IMR-90 (cell line): ENCODE data around the gene SLIT1. TPM values are rescaled to one million over a fixed set of nuclear protein-coding genes. Genes with fewer than 3 reads are reported as not detected.

ENCODE experiments used
- ATAC-seq: fragments of 200-7000 bp; cut with Tn5 transposase; 2 replicates; pipeline ENCODE4 v1.9.1; 2020; ENCODE audit warnings: low read depth, mild to moderate bottlenecking, moderate library complexity
- BruUV-seq: library from RNA; stranded (reverse); fragments of 400-500 nt; replicated peaks from 2 replicates; lab custom pipeline; 2021; lab: Mats Ljungman, UMichigan
- CTCF ChIA-PET: fragments of 300-600 bp; formaldehyde crosslinking; extraction: SDS; loops from one replicate; lab custom pipeline; 2021; ENCODE audit warnings: antibody characterized with exemption; lab: Yijun Ruan, JAX
- POLR2A ChIA-PET: fragments of 300-600 bp; sonication (Branson Sonifier 250); formaldehyde crosslinking; loops from one replicate; lab custom pipeline; 2022; ENCODE audit warnings: antibody characterized with exemption; ENCODE audit not compliant: unreplicated experiment; lab: Charles Lee
- DNase-seq: peaks from one replicate; pipeline ENCODE4 v3.0.0; 2013
- H2AFZ ChIP-seq: replicated peaks from 2 replicates; pipeline ENCODE3; 2013; ENCODE audit warnings: low read length, mild to moderate bottlenecking; ENCODE audit not compliant: poor library complexity
- H2AK5ac ChIP-seq: 2 replicates; pipeline ENCODE4 v1.6.1; 2013; ENCODE audit warnings: low read depth, low read length, inconsistent platforms
- H2AK9ac ChIP-seq: replicated peaks from 2 replicates; pipeline ENCODE3; 2013; ENCODE audit warnings: mild to moderate bottlenecking, low read depth, low read length, moderate library complexity; ENCODE audit not compliant: poor library complexity
- H2BK120ac ChIP-seq: 2 replicates; pipeline ENCODE4 v1.6.1; 2013; ENCODE audit warnings: low read depth, low read length, inconsistent platforms
- H2BK15ac ChIP-seq: 3 replicates; pipeline ENCODE4 v1.6.1; 2013; ENCODE audit warnings: low read depth, low read length, inconsistent platforms
- H2BK20ac ChIP-seq: 2 replicates; pipeline ENCODE4 v1.6.1; 2013; ENCODE audit warnings: low read depth, mild to moderate bottlenecking, inconsistent platforms, low read length, moderate library complexity
- H2BK5ac ChIP-seq: 2 replicates; pipeline ENCODE4 v1.6.1; 2013; ENCODE audit warnings: mild to moderate bottlenecking, low read depth, low read length, inconsistent platforms; ENCODE audit not compliant: poor library complexity, severe bottlenecking
- H3K14ac ChIP-seq: replicated peaks from 2 replicates; pipeline ENCODE4 v1.6.1; 2013; ENCODE audit warnings: low read depth, low read length, inconsistent platforms
- H3K18ac ChIP-seq: 2 replicates; pipeline ENCODE4 v1.6.1; 2013; ENCODE audit warnings: low read depth, low read length, control low read depth
- H3K23ac ChIP-seq: 2 replicates; pipeline ENCODE4 v1.6.1; 2013; ENCODE audit warnings: low read depth, low read length, inconsistent platforms
- H3K27ac ChIP-seq: 2 replicates; pipeline ENCODE4 v1.5.1; 2013; ENCODE audit warnings: mild to moderate bottlenecking, control low read depth, low read length; ENCODE audit not compliant: insufficient read depth
- H3K27me3 ChIP-seq: 2 replicates; pipeline ENCODE4 v1.6.1; 2013; ENCODE audit warnings: low read length; ENCODE audit not compliant: control insufficient read depth, insufficient read depth
- H3K36me3 ChIP-seq: 2 replicates; pipeline ENCODE4 v1.6.1; 2013; ENCODE audit warnings: low read length, mixed read lengths; ENCODE audit not compliant: control insufficient read depth, insufficient read depth
- H3K4ac ChIP-seq: 2 replicates; pipeline ENCODE4 v1.6.1; 2013; ENCODE audit warnings: low read depth, low read length, inconsistent platforms
- H3K4me1 ChIP-seq: 2 replicates; pipeline ENCODE4 v1.6.1; 2013; ENCODE audit warnings: low read length, mixed read lengths; ENCODE audit not compliant: control insufficient read depth, insufficient read depth
- H3K4me2 ChIP-seq: 2 replicates; pipeline ENCODE4 v1.6.1; 2013; ENCODE audit warnings: low read depth, mild to moderate bottlenecking, control low read depth, low read length, moderate library complexity
- H3K4me3 ChIP-seq: 2 replicates; pipeline ENCODE4 v1.5.1; 2013; ENCODE audit warnings: low read depth, mild to moderate bottlenecking, control low read depth, low read length, moderate library complexity; ENCODE audit not compliant: insufficient read depth
- H3K56ac ChIP-seq: 2 replicates; pipeline ENCODE4 v1.6.1; 2013; ENCODE audit warnings: low read length, inconsistent platforms; ENCODE audit not compliant: insufficient read depth; ENCODE audit errors: extremely low read depth
- H3K79me1 ChIP-seq, 2 experiments: 2 replicates each; pipeline ENCODE4 v1.6.1; 2013; ENCODE audit warnings: low read length in 2 of 2, inconsistent platforms in 1 of 2, low read depth in 1 of 2
- H3K9ac ChIP-seq: 2 replicates; pipeline ENCODE4 v1.6.1; 2013; ENCODE audit warnings: low read depth, low read length, control low read depth
- H3K9me1 ChIP-seq: 2 replicates; pipeline ENCODE4 v1.6.1; 2013; ENCODE audit warnings: low read length, inconsistent platforms; ENCODE audit not compliant: insufficient read depth
- H3K9me3 ChIP-seq: 2 replicates; pipeline ENCODE4 v1.6.1; 2013; ENCODE audit warnings: low read length; ENCODE audit not compliant: control insufficient read depth, insufficient read depth
- H4K20me1 ChIP-seq: 2 replicates; pipeline ENCODE4 v1.6.1; 2013; ENCODE audit warnings: low read length, inconsistent platforms; ENCODE audit not compliant: insufficient read depth
- H4K5ac ChIP-seq: 2 replicates; pipeline ENCODE4 v1.6.1; 2013; ENCODE audit warnings: mild to moderate bottlenecking, low read depth, low read length, control low read depth
- H4K8ac ChIP-seq, 2 experiments: 2 replicates each; pipeline ENCODE4 v1.6.1; 2013; ENCODE audit warnings: low read depth in 2 of 2, low read length in 2 of 2, control low read depth in 1 of 2, inconsistent platforms in 1 of 2
- H4K91ac ChIP-seq: 2 replicates; pipeline ENCODE4 v1.6.1; 2013; ENCODE audit warnings: low read depth, low read length, inconsistent platforms; ENCODE audit not compliant: insufficient read depth
- CEBPB ChIP-seq: IDR thresholded peaks from 2 replicates; pipeline ENCODE4 v1.6.1; 2012; ENCODE audit warnings: low read depth, low read length, improper control_type of control experiment
- MAFK ChIP-seq: IDR thresholded peaks from 2 replicates; pipeline ENCODE4 v1.6.1; 2012; ENCODE audit warnings: low read depth, low read length, improper control_type of control experiment
- POLR2A ChIP-seq: IDR thresholded peaks from 2 replicates; pipeline ENCODE4 v1.6.1; 2012; ENCODE audit warnings: mild to moderate bottlenecking, low read depth, low read length
- RAD21 ChIP-seq: IDR thresholded peaks from 2 replicates; pipeline ENCODE4 v1.6.1; 2012; ENCODE audit warnings: low read length, improper control_type of control experiment
- RCOR1 ChIP-seq: IDR thresholded peaks from 2 replicates; pipeline ENCODE4 v1.6.1; 2012; ENCODE audit warnings: mild to moderate bottlenecking, low read length, improper control_type of control experiment; ENCODE audit not compliant: insufficient replicate concordance
- WGBS, 2 experiments: methylation state at CpG; one replicate each; pipeline versions ENCODE4 v1.1.5 to v1.1.7; 2013; ENCODE audit warnings: missing lambda C conversion rate in 2 of 2; ENCODE audit not compliant: insufficient read length in 1 of 2; ENCODE audit errors: extremely low coverage in 2 of 2; 5-methylcytosine and 5-hydroxymethylcytosine counted together
- dilution Hi-C: fragments of 300-500 bp; cut with HindIII; formaldehyde crosslinking; loops from one replicate; pipeline ENCODE4 v1.14.3; 2018; ENCODE audit warnings: low sequenced_read_pairs; ENCODE audit not compliant: unreplicated experiment
- in situ Hi-C: fragments of 300-500 bp; cut with MboI; formaldehyde crosslinking; loops from 3 replicates; pipeline ENCODE4 v1.14.3; 2019; ENCODE audit warnings: low sequenced_read_pairs, inconsistent platforms, mixed read lengths
- intact Hi-C: fragments of 100-400 bp; cut with micrococcal nuclease; formaldehyde crosslinking; loops from 2 replicates; pipeline ENCODE4 v1.10.0; 2022
- polyA plus RNA-seq, 3 experiments: library from polyadenylated mRNA; depleted of rRNA; stranded (reverse); fragments of >200 nt; gene quantifications; 2 replicates each; pipeline ENCODE4 v1.2.3, GENCODE V29; 2012; ENCODE audit warnings: low replicate concordance in 1 of 3
- total RNA-seq: library from RNA; depleted of rRNA; stranded (reverse); fragments of >200 nt; gene quantifications from 2 replicates; pipeline ENCODE4 v1.2.3, GENCODE V29; 2012

The SLIT1 gene
- total and polyA plus RNA-seq, 2 of the 4 experiments (the other 2 are of a cell fraction), result under 0.01 TPM

GRCh38 chr10:97078261-97078937 is 107.4 kb downstream of the SLIT1 start:
- no peak overlapping the region for H2BK120ac ChIP-seq
- H3K4me2 ChIP-seq, result no peak overlapping the region
- DNase-seq (no peak), ATAC-seq (no peak)
- no peak overlapping the region for H2AFZ ChIP-seq
- intact Hi-C loops, result no loop called here
- H3K9me1 ChIP-seq, result no peaks in the 10 kb centered on the region
- no peaks in the 10 kb centered on the region for H3K9me3 ChIP-seq
- no TSS peak for BruUV-seq
- dilution Hi-C loops, result no loop called here
- H3K4me1 ChIP-seq, result no peaks in the 10 kb centered on the region
- no peaks in the 10 kb centered on the region for H3K79me1 ChIP-seq
- H2BK20ac ChIP-seq, result no peak overlapping the region
- no peak overlapping the region for H3K4me3 ChIP-seq
- H4K20me1 ChIP-seq, result no peaks in the 10 kb centered on the region; the same call in 1 of the 2 replicates
- no peak overlapping the region for H4K8ac ChIP-seq
- in situ Hi-C loops, result loop anchor here (10.0 kb wide), 2 partner anchors 126 to 276 kb away; no protein-coding TSS in a partner anchor
- H3K56ac ChIP-seq, result no peak overlapping the region
- H2BK15ac ChIP-seq, result no peak overlapping the region
- no peak overlapping the region for H4K91ac ChIP-seq
- H3K4ac ChIP-seq, result no peak overlapping the region
- H3K27ac ChIP-seq, result no peak overlapping the region
- H3K23ac ChIP-seq, result no peak overlapping the region
- POLR2A ChIA-PET, result no interaction called here
- H3K9ac ChIP-seq, result no peak overlapping the region
- H3K36me3 ChIP-seq, result no peaks in the 10 kb centered on the region
- H3K18ac ChIP-seq, result no peak overlapping the region
- 53% methylated on average over 8 of the region's 14 CpGs; no CpG with 5 or more reads in 1 of the 2 experiments for WGBS, 2 experiments
- H3K27me3 ChIP-seq, result peaks cover 59% of the 10 kb centered on the region
- H3K14ac ChIP-seq, result no peak overlapping the region
- H2AK9ac ChIP-seq, result no peak overlapping the region
- CTCF ChIA-PET, result no interaction called here
- H4K5ac ChIP-seq, result no peak overlapping the region
- TF ChIP-seq RAD21 (no peak), MAFK (no peak), POLR2A (no peak), CEBPB (no peak), RCOR1 (no peak)
- H2BK5ac ChIP-seq, result no peak overlapping the region
- H2AK5ac ChIP-seq, result no peak overlapping the region
